MM.1S (cell line): Measurements from ENCODE around the gene ARHGDIB.

ENCODE experiments used
- DNase-seq: peaks from one replicate; pipeline ENCODE4 v3.0.0-alpha.2; 2015
- H2AFZ ChIP-seq: fragments of 300-600 bp; sonication (generic); 2 replicates; pipeline ENCODE4 v1.6.0; 2016; ENCODE audit warnings: antibody characterized with exemption, low read length
- H3F3A ChIP-seq: fragments of 300-600 bp; sonication (generic); 2 replicates; pipeline ENCODE4 v1.6.1; 2016; ENCODE audit warnings: mild to moderate bottlenecking, antibody characterized with exemption, low read length, moderate library complexity, mixed read lengths; ENCODE audit not compliant: insufficient read depth
- H3K27ac ChIP-seq: fragments of 300-600 bp; sonication (generic); 2 replicates; pipeline ENCODE4 v1.5.1; 2016; ENCODE audit warnings: mild to moderate bottlenecking, low read length
- H3K27me3 ChIP-seq: fragments of 300-600 bp; sonication (generic); replicated peaks from 2 replicates; pipeline ENCODE4 v1.6.0; 2016; ENCODE audit warnings: low read length; ENCODE audit not compliant: insufficient read depth
- H3K36me3 ChIP-seq: fragments of 300-600 bp; sonication (generic); replicated peaks from 2 replicates; pipeline ENCODE4 v1.6.1; 2016; ENCODE audit warnings: mild to moderate bottlenecking, low read length, mixed read lengths; ENCODE audit not compliant: insufficient read depth
- H3K4me1 ChIP-seq: fragments of 300-600 bp; sonication (generic); 2 replicates; pipeline ENCODE4 v1.6.1; 2016; ENCODE audit warnings: low read length, mixed read lengths
- H3K4me2 ChIP-seq: fragments of 300-600 bp; sonication (generic); 2 replicates; pipeline ENCODE4 v1.6.0; 2016; ENCODE audit warnings: low read depth, low read length
- H3K4me3 ChIP-seq: fragments of 300-600 bp; sonication (generic); 2 replicates; pipeline ENCODE4 v1.5.1; 2016; ENCODE audit warnings: low read length, mixed read lengths
- H3K79me2 ChIP-seq: fragments of 300-600 bp; sonication (generic); 2 replicates; pipeline ENCODE4 v1.6.1; 2016; ENCODE audit warnings: mixed run types, low read length, mixed read lengths
- H3K9ac ChIP-seq: fragments of 300-600 bp; sonication (generic); 2 replicates; pipeline ENCODE4 v1.6.1; 2016; ENCODE audit warnings: low read length, mixed read lengths
- H3K9me2 ChIP-seq: fragments of 300-600 bp; sonication (generic); replicated peaks from 2 replicates; pipeline ENCODE4 v1.6.1; 2016; ENCODE audit warnings: mild to moderate bottlenecking, low read length, mixed read lengths; ENCODE audit not compliant: insufficient read depth
- H3K9me3 ChIP-seq: fragments of 300-600 bp; sonication (generic); replicated peaks from 2 replicates; pipeline ENCODE4 v1.6.1; 2016; ENCODE audit warnings: mild to moderate bottlenecking, low read length, mixed read lengths; ENCODE audit not compliant: insufficient read depth
- H4K20me1 ChIP-seq: fragments of 300-600 bp; sonication (generic); 2 replicates; pipeline ENCODE4 v1.6.1; 2016; ENCODE audit warnings: mild to moderate bottlenecking, low read length, moderate library complexity, mixed read lengths; ENCODE audit not compliant: insufficient read depth
- EZH2 ChIP-seq: fragments of 300-600 bp; sonication (generic); optimal IDR thresholded peaks from 2 replicates; pipeline ENCODE3; 2017; ENCODE audit warnings: low read depth, mild to moderate bottlenecking, antibody characterized with exemption, low read length, mixed read lengths
- EZH2phosphoT487 ChIP-seq: fragments of 300-600 bp; sonication (generic); IDR thresholded peaks from 2 replicates; pipeline ENCODE4 v1.6.1; 2018; ENCODE audit warnings: antibody characterized with exemption, low read length
- TF ChIP-seq, protein P1 (sequence below): fragments of 300-600 bp; sonication (generic); IDR thresholded peaks from 2 replicates; pipeline ENCODE4 v1.5.1; 2016; ENCODE audit warnings: antibody characterized with exemption, low read length, mixed read lengths

The ARHGDIB gene

DNA sequence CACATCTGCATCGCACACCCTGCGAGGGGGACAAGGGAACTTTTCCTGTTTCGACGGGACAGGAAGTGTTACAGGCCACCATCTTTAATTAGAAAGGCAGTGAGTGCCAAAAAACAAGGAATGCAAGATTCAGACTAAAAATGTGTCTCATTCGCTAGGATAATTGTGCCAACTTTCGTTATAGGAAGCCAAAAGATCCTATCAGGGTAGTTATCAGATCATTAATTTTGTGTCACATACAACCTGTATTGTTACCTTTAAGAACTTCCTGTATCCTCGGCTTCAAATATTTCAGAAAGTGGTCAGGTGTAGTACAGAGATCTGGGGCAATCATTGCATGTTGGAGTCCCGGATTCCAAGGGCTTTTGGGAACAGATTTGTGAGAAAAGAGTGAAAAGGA is 56.5 kb downstream of the ARHGDIB start:
- no peaks in the 10 kb centered on the region for H3K27me3 ChIP-seq
- H3K9me2 ChIP-seq, result no peaks in the 10 kb centered on the region
- no peak overlapping the region for H3K9ac ChIP-seq
- H3K4me1 ChIP-seq, result 0 out of 2 replicates have a peak, but pooled peaks cover 9% of the 10 kb centered on the region
- no peak overlapping the region for H3K4me3 ChIP-seq
- H4K20me1 ChIP-seq, result no peaks in the 10 kb centered on the region
- no peaks in the 10 kb centered on the region for H3F3A ChIP-seq
- H3K36me3 ChIP-seq, result no peaks in the 10 kb centered on the region
- no peak for DNase-seq
- no peaks in the 10 kb centered on the region for H3K79me2 ChIP-seq
- TF ChIP-seq EZH2, result no peak
- no peak for TF ChIP-seq EZH2phosphoT487
- TF ChIP-seq, protein P1, sequence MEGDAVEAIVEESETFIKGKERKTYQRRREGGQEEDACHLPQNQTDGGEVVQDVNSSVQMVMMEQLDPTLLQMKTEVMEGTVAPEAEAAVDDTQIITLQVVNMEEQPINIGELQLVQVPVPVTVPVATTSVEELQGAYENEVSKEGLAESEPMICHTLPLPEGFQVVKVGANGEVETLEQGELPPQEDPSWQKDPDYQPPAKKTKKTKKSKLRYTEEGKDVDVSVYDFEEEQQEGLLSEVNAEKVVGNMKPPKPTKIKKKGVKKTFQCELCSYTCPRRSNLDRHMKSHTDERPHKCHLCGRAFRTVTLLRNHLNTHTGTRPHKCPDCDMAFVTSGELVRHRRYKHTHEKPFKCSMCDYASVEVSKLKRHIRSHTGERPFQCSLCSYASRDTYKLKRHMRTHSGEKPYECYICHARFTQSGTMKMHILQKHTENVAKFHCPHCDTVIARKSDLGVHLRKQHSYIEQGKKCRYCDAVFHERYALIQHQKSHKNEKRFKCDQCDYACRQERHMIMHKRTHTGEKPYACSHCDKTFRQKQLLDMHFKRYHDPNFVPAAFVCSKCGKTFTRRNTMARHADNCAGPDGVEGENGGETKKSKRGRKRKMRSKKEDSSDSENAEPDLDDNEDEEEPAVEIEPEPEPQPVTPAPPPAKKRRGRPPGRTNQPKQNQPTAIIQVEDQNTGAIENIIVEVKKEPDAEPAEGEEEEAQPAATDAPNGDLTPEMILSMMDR, result no peak
- no peak overlapping the region for H2AFZ ChIP-seq
- H3K4me2 ChIP-seq, result no peak overlapping the region
- no peaks in the 10 kb centered on the region for H3K9me3 ChIP-seq
- H3K27ac ChIP-seq, result no peak overlapping the region

DNA sequence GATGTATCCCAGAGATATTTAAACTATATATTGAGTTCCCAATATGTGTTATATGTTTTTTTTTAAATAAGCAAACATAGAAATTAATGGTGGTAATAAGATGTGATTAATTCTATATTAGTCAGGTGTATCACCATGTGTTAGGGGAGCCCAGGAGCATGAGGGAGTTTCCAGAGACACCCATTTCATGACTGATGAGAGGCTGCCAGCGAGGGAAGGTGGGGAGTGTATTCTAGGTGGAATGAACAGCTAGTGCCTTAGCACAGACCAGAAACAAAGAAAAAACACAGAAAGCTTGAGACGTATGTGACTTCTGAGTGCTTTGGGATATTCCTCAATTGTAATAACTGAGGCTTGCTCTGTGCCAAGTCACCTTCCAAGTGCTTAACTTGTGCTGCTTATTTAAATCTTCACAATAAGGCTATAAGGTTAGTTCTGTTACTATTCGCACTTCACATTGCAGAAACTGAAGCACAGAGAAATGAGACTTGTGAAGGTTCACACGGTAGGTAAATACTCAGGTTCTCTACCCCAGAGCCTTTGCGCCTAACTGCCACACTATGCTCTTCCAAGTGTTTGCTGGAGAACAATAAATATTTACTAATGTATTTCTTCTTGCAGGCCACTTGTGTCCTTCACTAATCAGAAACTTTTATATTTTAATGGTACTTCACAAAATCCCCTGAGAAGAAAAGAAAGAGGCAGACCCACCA is 57.9 kb downstream of the ARHGDIB start:
- Histone ChIP-seq H3K27ac (no peak overlapping the region), H3K9ac (no peak overlapping the region), H3K9me2 (no peaks in the 10 kb centered on the region), H3K36me3 (no peaks in the 10 kb centered on the region), H3K4me3 (no peak overlapping the region), H4K20me1 (no peaks in the 10 kb centered on the region), H3K4me1 (0 out of 2 replicates have a peak, but pooled peaks cover 9% of the 10 kb centered on the region), H3K9me3 (no peaks in the 10 kb centered on the region), H2AFZ (no peak overlapping the region), H3K79me2 (no peaks in the 10 kb centered on the region), H3F3A (no peaks in the 10 kb centered on the region), H3K4me2 (no peak overlapping the region), H3K27me3 (no peaks in the 10 kb centered on the region)
- TF ChIP-seq EZH2phosphoT487 (no peak), EZH2 (no peak)
- TF ChIP-seq, protein P1, result no peak
- no peak for DNase-seq

DNA sequence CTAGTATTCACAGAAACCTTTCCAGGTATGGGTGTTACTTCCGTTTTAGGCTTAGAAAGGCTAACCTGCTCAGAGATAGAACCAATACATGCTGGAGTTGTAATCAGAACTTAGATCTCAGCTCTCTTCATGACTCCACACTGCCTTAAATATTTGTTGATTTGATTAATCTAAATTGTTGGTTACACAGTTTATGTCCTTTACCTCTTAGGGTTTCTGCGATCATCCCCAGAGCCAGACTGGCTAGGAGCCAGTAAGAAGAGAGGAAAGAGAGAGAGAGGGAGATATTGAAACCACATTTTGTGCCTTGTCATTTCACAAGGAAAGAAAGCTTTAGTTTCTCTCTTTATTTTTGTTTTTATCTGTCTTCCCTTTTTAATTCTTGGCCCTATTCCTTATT is 58.9 kb downstream of the ARHGDIB start:
- Histone ChIP-seq H3K4me1 (0 out of 2 replicates have a peak, but pooled peaks cover 9% of the 10 kb centered on the region), H3K79me2 (no peaks in the 10 kb centered on the region), H3K9me2 (no peaks in the 10 kb centered on the region), H3K27me3 (no peaks in the 10 kb centered on the region), H3K9me3 (no peaks in the 10 kb centered on the region), H3K36me3 (no peaks in the 10 kb centered on the region), H3K27ac (no peak overlapping the region), H3F3A (no peaks in the 10 kb centered on the region), H3K9ac (no peak overlapping the region), H4K20me1 (no peaks in the 10 kb centered on the region), H2AFZ (no peak overlapping the region), H3K4me3 (no peak overlapping the region), H3K4me2 (peak overlapping the region; percentile 31)
- DNase-seq, result no peak
- TF ChIP-seq EZH2, result no peak
- TF ChIP-seq, protein P1, result no peak
- no peak for TF ChIP-seq EZH2phosphoT487
